Activated naive CD4-positive, alpha-beta T cell treated with Interleukin-2 at 50 U/mL for 16 hours (primary cell): Measurements from ENCODE around the gene TMEM9.

Experiments used
- DNase-seq: peaks from one replicate; pipeline ENCODE4 v3.0.0-alpha.2; 2020

Gene TMEM9

GRCh38 chr1:201126463-201126831 is 27.8 kb downstream of the TMEM9 start:
- no peak for DNase-seq

- DNase-seq, result no peak
These were observed 28.5 kb downstream of the TMEM9 start for GRCh38 chr1:201125800-201126199.

GRCh38 chr1:201125019-201125418 is 29.3 kb downstream of the TMEM9 start:
- DNase-seq, result no peak

- no peak for DNase-seq
These were observed 30.4 kb downstream of the TMEM9 start for GRCh38 chr1:201123866-201124265.

- no peak for DNase-seq
These were observed 31.8 kb downstream of the TMEM9 start for GRCh38 chr1:201122321-201122957.

- peak; percentile 58 for DNase-seq
These were observed 34.8 kb downstream of the TMEM9 start for GRCh38 chr1:201119206-201120197.

GRCh38 chr1:201116091-201116490 is 38.2 kb downstream of the TMEM9 start:
- no peak for DNase-seq

- DNase-seq, result no peak
These were observed 38.8 kb downstream of the TMEM9 start for GRCh38 chr1:201115390-201115937.

- DNase-seq, result peak; percentile 79
These were observed 39.8 kb downstream of the TMEM9 start for GRCh38 chr1:201114245-201115131.

- DNase-seq, result no peak
These were observed 40.6 kb downstream of the TMEM9 start for GRCh38 chr1:201113451-201114244.

GRCh38 chr1:201112926-201113325 is 41.3 kb downstream of the TMEM9 start:
- no peak for DNase-seq

GRCh38 chr1:201112173-201112731 is 42.0 kb downstream of the TMEM9 start, which contains the start of gene CACNA1S:
Gene CACNA1S (minus strand): TSS chr1:201112426. CDS start chr1:201112339, 87 bp downstream.
- DNase-seq, result no peak

- no peak for DNase-seq
These were observed 42.6 kb downstream of the TMEM9 start for GRCh38 chr1:201111672-201112071.

- no peak for DNase-seq
These were observed 43.1 kb downstream of the TMEM9 start for GRCh38 chr1:201111156-201111555.

- no peak for DNase-seq
These were observed 43.7 kb downstream of the TMEM9 start for GRCh38 chr1:201110616-201111015.

- DNase-seq, result no peak
These were observed 44.1 kb downstream of the TMEM9 start for GRCh38 chr1:201110138-201110537.

- DNase-seq, result no peak
These were observed 44.6 kb downstream of the TMEM9 start for GRCh38 chr1:201109651-201110050.

- no peak for DNase-seq
These were observed 45.7 kb downstream of the TMEM9 start for GRCh38 chr1:201108614-201109013.

- DNase-seq, result no peak
These were observed 48.6 kb downstream of the TMEM9 start for GRCh38 chr1:201105688-201106087.

GRCh38 chr1:201104141-201104540 is 50.1 kb downstream of the TMEM9 start:
- DNase-seq, result no peak

- no peak for DNase-seq
These were observed 50.6 kb downstream of the TMEM9 start for GRCh38 chr1:201103666-201104065.
